Epithelial cell of esophagus (primary cell): ENCODE data around the gene MAP1LC3B.

Source experiments
- DNase-seq: peaks from one replicate; pipeline ENCODE4 v3.0.0; 2010; ENCODE audit warnings: low read depth
- H3K4me3 ChIP-seq: 2 replicates; pipeline ENCODE4 v1.5.1; 2011; ENCODE audit warnings: mild to moderate bottlenecking, low read length, control low read depth
- TF ChIP-seq, protein P1 (sequence below): IDR thresholded peaks from 2 replicates; pipeline ENCODE4 v1.5.1; 2011; ENCODE audit warnings: low read depth, mild to moderate bottlenecking, low read length, control low read depth, inconsistent platforms; ENCODE audit not compliant: insufficient read depth; ENCODE audit errors: missing control alignments

Gene MAP1LC3B

DNA sequence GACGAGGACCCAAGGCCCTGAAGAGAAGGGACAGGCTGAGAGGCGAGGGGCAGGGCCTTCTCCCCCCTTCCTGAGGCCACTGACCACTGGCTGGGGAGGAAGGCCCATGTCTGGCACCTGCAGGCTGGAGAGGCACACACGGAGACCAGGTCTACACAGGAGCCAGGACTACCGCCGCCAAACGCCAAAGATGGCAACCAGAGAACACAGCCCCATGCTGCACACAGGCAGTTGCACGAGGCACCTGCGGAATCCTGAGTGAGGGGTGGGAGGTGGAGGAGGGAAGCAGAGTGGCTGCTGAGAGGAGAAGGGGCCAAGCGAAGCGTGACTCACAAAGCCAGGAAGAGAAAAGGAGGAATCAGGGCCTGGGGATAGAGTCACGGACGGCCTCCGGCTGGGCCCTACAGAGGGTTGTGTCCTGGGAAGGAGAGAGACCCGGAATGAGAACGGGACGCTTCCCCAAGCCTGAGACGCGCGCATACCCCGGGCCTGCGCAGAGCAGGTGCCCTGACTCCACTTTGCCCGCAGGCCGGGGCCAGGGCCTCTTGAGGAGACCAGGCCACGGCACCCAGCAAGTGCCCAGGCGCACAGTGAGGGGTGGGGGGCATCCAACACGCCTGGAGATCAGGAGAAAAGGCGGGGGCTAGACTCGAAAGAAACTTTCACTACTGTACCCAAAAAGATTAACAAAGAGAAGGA, 46.3 kb upstream of the MAP1LC3B start:
- DNase-seq = no peak
- no peak overlapping the region for H3K4me3 ChIP-seq
- TF ChIP-seq, protein P1, sequence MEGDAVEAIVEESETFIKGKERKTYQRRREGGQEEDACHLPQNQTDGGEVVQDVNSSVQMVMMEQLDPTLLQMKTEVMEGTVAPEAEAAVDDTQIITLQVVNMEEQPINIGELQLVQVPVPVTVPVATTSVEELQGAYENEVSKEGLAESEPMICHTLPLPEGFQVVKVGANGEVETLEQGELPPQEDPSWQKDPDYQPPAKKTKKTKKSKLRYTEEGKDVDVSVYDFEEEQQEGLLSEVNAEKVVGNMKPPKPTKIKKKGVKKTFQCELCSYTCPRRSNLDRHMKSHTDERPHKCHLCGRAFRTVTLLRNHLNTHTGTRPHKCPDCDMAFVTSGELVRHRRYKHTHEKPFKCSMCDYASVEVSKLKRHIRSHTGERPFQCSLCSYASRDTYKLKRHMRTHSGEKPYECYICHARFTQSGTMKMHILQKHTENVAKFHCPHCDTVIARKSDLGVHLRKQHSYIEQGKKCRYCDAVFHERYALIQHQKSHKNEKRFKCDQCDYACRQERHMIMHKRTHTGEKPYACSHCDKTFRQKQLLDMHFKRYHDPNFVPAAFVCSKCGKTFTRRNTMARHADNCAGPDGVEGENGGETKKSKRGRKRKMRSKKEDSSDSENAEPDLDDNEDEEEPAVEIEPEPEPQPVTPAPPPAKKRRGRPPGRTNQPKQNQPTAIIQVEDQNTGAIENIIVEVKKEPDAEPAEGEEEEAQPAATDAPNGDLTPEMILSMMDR = no peak

DNA sequence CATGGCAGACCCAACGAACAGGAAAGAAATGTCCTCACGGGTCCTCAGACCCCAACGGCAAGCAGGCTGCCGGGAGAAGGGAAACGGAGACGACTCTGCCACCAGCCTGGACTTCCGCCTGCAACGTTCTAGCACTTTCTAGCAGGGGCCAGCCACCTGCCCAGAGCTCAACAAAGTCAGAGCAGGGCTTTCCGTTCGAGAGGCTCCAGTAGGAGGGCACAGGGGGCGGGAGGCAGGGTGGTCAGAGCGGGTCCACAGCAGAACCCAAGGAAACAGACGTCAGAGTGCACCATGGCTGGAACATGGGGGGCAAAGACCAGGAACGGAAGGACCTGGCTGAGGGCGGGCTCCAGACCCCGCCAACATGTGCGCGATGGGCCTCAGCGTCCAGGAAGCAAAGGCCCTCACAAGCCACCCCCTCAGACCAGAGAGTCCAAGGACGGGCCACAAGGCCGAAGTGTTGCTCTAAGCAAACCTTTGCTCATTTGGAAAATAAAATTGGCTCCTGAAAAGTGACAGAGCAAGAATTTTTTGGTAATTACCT, 45.5 kb upstream of the MAP1LC3B start:
- TF ChIP-seq, protein P1 = no peak
- no peak overlapping the region for H3K4me3 ChIP-seq
- no peak for DNase-seq

DNA sequence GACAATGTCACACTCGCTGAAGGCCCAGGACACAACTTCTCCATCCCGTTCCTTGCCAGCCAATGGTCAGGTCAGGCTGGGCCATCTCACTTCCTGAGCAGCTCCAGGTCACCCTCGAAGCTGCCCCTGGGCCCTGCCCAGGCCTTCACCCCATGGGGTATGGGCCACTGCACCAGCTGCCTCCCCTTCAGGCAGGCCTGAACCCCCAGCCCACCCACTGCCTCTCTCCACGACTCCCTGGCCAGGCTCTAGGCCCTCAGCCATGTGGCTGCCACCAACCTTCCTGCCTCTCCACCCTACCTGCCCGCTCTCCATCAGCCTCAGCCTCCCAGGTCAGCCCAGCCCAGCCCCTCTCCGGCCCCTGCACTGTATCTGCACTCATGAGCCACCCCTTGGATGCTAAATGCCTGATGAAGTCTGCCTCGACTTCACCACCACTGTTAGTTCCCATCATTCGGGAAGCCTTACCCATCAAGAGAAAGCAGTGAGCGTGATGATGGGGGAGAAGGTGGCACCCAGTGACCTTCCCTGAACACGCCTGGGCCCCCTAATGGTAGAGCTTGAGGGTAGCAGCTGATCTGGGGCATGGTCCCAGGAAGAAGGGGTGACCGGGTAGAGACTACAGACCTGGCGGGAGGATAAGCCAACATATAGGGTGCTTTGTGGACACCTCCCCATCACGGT, 44.1 kb upstream of the MAP1LC3B start:
- H3K4me3 ChIP-seq = no peak overlapping the region
- DNase-seq = no peak
- TF ChIP-seq, protein P1 = no peak

DNA sequence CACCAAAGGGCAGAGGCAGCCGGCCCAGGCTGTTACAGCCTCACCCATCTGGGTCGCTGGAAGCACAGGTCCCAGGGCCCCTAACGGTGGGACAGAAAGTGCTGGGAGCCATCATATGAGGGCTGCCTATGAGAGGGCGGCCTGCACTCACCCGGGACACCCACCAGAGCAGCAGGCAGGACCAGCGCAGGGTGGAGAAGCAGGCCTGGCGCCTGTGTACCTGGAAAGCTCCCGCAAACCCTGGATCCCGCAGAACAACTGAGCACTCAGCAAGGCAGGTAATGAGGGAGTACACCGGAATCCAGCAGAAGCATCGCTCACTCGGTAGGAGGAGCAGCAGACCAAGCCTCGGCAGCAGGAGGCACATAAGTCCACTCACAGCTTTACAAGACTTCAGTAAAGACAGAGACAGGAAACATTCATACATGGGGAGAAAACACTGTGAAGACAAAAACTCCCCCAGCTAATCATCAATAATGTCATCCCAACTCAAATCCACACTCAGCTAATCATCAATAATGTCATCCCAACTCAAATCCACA, 43.4 kb upstream of the MAP1LC3B start:
- TF ChIP-seq, protein P1 = no peak
- no peak overlapping the region for H3K4me3 ChIP-seq
- DNase-seq = no peak

DNA sequence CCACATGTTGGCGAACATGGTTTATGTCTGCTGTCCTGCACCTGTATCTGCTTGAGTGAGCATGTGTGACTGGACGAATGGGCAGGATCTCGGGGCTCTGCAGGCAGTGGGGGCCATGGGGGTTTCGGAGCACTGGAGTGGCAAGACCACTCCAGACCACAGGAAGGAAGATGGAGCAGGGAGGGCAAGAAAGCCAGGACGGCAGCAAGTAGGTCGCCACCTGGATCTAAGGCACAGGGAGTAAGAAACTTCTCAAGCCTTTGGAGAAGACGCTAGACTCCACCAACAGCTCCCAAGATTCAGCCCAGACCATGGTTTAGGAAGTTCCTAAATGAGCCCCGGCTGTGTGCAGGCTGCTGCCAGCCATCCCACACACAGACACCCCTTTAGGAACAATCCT, 42.1 kb upstream of the MAP1LC3B start:
- TF ChIP-seq, protein P1 = no peak
- H3K4me3 ChIP-seq = no peak overlapping the region
- DNase-seq = no peak

DNA sequence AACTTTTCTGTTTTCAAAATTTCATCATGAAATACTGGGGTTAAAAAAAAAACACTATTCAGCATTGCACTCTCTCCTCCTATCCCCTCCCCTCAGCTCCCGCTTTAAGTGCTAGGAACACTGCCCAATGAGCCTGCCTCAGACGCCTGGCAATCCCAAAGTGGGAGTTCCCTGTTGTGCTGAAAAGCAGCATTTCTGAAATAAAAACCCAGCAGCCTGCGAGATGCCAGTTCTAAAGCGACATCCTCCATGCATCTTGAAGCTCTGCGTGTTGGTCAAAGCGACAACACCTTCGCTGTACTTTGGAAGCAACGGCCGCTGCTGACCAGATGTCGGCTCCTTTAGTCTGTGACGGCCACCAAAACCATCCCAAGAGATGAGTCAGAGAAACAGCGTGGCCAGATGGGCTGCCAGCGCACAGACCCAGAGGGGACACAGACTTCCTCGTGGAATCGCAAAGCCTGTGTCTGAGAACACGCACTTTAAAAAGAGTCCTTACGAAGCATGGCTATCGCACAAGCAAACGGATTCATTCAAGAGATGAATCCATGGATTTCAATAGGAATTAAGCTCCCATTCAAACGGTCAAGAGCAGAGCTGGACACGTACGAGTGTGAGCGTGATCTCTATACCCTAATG, 41.3 kb upstream of the MAP1LC3B start:
- TF ChIP-seq, protein P1 = no peak
- H3K4me3 ChIP-seq = no peak overlapping the region
- DNase-seq = no peak
